ENCODE measurements around the gene DPH6. TPM values are rescaled to one million over a fixed set of nuclear protein-coding genes. Genes with fewer than 3 reads are reported as not detected.

Gene DPH6
- total RNA-seq, 1 donor from 2014 or later, result 30.2 TPM

DNA sequence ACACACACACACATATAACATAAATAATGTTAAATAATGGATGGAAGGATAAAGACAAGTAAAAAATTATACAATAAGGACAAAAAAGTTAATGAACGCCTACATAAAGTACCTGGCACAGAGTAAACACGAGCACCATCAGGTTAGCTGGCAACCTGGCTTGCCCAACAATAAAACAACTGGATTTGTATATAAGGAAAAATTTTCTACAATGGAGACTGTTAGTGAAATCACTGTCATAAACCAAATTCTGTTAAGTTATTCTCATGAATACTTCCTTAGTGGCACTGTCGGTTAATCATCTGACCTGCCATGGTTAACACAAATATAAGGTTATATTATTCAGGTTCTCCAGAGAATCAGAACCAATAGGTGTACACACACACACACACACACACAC, 54.8 kb downstream of the DPH6 start:
- no peak overlapping the region for H3K4me3 ChIP-seq
- H3K27me3 ChIP-seq, result no peaks in the 10 kb centered on the region
- H3K27ac ChIP-seq, result no peak overlapping the region
- intact Hi-C loops (cut with DNase I), result no loop called here
- H3K36me3 ChIP-seq, result no peaks in the 10 kb centered on the region
- no peak for TF ChIP-seq POLR2AphosphoS5 (IDR thresholded peaks at IDR 0.05; ENCODE audit: insufficient read depth in 1 of 2, low read depth in 1 of 2)
- TF ChIP-seq POLR2A (IDR thresholded peaks at IDR 0.05), result no peak
- TF ChIP-seq, protein P1, sequence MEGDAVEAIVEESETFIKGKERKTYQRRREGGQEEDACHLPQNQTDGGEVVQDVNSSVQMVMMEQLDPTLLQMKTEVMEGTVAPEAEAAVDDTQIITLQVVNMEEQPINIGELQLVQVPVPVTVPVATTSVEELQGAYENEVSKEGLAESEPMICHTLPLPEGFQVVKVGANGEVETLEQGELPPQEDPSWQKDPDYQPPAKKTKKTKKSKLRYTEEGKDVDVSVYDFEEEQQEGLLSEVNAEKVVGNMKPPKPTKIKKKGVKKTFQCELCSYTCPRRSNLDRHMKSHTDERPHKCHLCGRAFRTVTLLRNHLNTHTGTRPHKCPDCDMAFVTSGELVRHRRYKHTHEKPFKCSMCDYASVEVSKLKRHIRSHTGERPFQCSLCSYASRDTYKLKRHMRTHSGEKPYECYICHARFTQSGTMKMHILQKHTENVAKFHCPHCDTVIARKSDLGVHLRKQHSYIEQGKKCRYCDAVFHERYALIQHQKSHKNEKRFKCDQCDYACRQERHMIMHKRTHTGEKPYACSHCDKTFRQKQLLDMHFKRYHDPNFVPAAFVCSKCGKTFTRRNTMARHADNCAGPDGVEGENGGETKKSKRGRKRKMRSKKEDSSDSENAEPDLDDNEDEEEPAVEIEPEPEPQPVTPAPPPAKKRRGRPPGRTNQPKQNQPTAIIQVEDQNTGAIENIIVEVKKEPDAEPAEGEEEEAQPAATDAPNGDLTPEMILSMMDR (IDR thresholded peaks at IDR 0.05), result no peak
- no peaks in the 10 kb centered on the region for H3K4me1 ChIP-seq
- H3K9me3 ChIP-seq, result no peaks in the 10 kb centered on the region
- DNase-seq (ENCODE audit: extremely low spot score in 2 of 2), result no peak

DNA sequence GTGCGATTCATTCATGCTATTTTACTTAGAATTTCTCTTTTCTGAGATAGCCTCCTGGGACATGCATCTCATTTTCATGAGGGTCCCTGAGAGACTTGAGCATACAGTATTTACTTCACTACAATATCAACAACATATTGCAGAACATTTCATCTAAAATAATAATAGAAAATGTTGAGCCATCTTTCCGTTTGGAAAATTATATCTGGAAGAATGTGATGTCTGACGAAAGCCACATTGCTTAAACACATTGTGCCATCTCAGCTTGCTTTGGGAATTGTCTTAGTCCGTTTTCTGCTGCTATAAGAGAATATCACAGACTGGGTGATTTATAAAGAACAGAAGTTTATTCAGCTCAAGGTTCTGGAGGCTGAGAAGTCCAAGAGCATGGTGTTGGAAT, 55.5 kb downstream of the DPH6 start:
- H3K9me3 ChIP-seq, result no peaks in the 10 kb centered on the region
- H3K4me1 ChIP-seq, result no peaks in the 10 kb centered on the region
- DNase-seq (ENCODE audit: extremely low spot score in 2 of 2), result no peak
- H3K27me3 ChIP-seq, result no peaks in the 10 kb centered on the region
- intact Hi-C loops (cut with DNase I), result no loop called here
- H3K4me3 ChIP-seq, result no peak overlapping the region
- TF ChIP-seq POLR2AphosphoS5 (IDR thresholded peaks at IDR 0.05; ENCODE audit: insufficient read depth in 1 of 2, low read depth in 1 of 2) (no peak), POLR2A (IDR thresholded peaks at IDR 0.05) (no peak)
- TF ChIP-seq, protein P1 (IDR thresholded peaks at IDR 0.05), result no peak
- H3K36me3 ChIP-seq, result no peaks in the 10 kb centered on the region
- no peak overlapping the region for H3K27ac ChIP-seq

DNA sequence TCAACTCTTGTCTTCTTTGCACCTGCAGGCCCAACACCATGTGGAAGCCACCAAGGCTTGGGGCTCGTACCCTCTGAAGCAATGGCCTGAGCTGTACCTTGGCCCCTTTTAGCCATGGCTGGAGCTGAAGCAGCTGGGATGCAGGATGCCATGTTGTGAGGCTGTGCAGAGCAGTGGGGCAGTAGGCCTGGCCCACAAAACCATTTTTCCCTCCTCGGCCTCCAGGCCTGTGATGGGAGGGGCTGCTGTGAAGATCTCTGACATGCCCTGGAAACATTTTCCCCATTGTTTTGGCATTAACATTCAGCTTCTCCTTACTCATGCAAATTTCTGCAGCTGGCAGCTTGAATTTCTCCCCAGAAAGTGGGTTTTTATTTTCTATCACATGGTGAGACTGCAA, 58.5 kb downstream of the DPH6 start:
- no peak for DNase-seq (ENCODE audit: extremely low spot score in 2 of 2)
- intact Hi-C loops (cut with DNase I), result no loop called here
- Histone ChIP-seq H3K4me3 (no peak overlapping the region), H3K9me3 (no peaks in the 10 kb centered on the region), H3K4me1 (peaks cover under 1% of the 10 kb centered on the region), H3K27me3 (no peaks in the 10 kb centered on the region), H3K36me3 (no peaks in the 10 kb centered on the region), H3K27ac (no peak overlapping the region)
- TF ChIP-seq POLR2A (IDR thresholded peaks at IDR 0.05) (no peak), POLR2AphosphoS5 (IDR thresholded peaks at IDR 0.05; ENCODE audit: insufficient read depth in 1 of 2, low read depth in 1 of 2) (no peak)
- TF ChIP-seq, protein P1 (IDR thresholded peaks at IDR 0.05), result no peak

DNA sequence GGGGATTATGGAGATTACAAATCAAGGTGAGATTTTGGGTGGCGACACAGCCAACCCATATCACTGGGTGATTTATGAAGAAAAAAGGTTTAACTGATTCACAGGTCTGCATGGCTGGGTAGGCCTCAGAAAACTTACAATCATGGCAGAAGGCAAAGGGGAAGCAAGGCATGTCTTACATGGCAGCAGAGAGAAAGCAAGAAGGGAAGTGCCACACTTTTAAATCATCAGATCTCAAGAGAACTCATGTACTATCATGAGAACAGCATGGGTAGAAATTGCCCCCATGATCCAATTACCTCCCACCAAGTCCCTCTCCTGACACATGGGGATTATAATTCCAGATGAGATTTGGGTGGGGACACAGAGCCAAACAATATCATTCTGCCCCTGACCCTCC, 59.7 kb downstream of the DPH6 start:
- Histone ChIP-seq H3K36me3 (no peaks in the 10 kb centered on the region), H3K9me3 (no peaks in the 10 kb centered on the region), H3K4me3 (no peak overlapping the region), H3K4me1 (peaks cover 8% of the 10 kb centered on the region), H3K27ac (no peak overlapping the region), H3K27me3 (no peaks in the 10 kb centered on the region)
- TF ChIP-seq, protein P1 (IDR thresholded peaks at IDR 0.05), result no peak
- TF ChIP-seq POLR2A (IDR thresholded peaks at IDR 0.05), result no peak
- no peak for TF ChIP-seq POLR2AphosphoS5 (IDR thresholded peaks at IDR 0.05; ENCODE audit: insufficient read depth in 1 of 2, low read depth in 1 of 2)
- no peak for DNase-seq (ENCODE audit: extremely low spot score in 2 of 2)
- intact Hi-C loops (cut with DNase I), result no loop called here

DNA sequence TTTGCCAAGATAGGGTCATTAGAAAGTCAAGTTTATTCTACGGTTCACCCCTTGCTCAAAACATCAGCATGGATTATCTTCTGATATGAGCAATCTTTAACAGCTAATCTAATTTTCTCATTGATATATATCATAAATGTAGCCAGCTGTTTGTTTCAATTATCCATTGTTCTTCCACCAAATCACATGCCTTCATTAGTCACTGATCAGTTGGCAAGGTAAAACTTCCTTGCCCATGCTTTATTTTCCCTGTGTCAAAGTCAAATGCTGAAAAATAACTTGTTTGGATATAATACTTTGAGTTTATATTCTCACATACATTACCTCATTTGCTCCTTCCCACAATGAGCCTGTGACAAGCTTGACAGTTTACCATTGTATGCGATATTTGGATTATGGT, 60.6 kb downstream of the DPH6 start:
- intact Hi-C loops (cut with DNase I), result no loop called here
- TF ChIP-seq, protein P1 (IDR thresholded peaks at IDR 0.05), result no peak
- no peak for TF ChIP-seq POLR2AphosphoS5 (IDR thresholded peaks at IDR 0.05; ENCODE audit: insufficient read depth in 1 of 2, low read depth in 1 of 2)
- no peak for TF ChIP-seq POLR2A (IDR thresholded peaks at IDR 0.05)
- Histone ChIP-seq H3K4me3 (no peak overlapping the region), H3K36me3 (no peaks in the 10 kb centered on the region), H3K27me3 (no peaks in the 10 kb centered on the region), H3K27ac (no peak overlapping the region), H3K9me3 (no peaks in the 10 kb centered on the region), H3K4me1 (peaks cover 8% of the 10 kb centered on the region)
- DNase-seq (ENCODE audit: extremely low spot score in 2 of 2), result no peak

Data from vagina (tissue), 2 donors.